ENCODE data around the gene DNAI4.
"Not testable (repeated sequence)": the region's sequence is repeated elsewhere in the genome, so short reads cannot be mapped to it uniquely, and the experiment has no call there.

The DNAI4 gene

DNA sequence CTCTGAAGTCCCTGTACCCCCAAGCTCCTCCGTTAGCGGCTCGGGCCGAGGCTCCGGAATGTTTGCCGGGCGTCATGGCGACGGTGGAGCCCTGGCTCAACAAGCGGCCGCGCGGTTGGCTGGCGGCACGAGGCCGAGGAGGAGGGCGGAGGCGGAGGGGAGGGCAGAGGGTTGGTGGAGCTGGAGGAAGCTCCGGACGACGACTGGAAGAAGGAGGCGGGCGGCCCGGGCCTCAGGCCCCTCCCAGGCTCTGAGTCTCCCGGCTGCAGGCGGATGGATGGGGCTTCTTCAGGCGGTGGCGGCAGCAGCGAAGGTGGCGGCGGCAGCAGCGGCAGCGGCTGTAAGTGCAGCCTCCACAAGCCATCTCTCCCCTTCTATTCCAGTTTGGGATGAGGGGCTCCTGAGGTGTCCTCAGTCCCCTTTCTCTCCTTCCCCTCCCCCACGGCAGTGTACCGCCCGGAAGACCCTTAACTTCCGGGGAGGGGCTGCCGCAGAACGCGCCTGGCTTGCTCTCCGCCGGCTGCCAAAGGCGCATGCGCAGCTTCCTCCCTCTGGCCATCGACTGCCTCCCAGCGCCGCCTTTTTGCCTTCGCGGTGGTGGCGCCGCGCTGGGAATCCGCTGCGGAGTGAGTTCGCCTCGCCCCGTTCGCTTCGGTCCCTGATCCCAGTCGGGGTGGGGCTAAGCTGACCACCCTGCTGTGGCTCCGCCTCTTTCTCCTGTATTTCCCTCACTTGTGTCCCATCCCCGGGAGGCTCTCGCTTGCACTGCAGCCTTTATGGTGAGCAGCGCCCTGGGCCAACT lies at the start of gene DNAI4, which contains the start of gene MIER1:
DNAI4 (minus strand) TSS at position 101 of the 802 bp plus-strand sequence; CDS start at position 76, 25 bp downstream.
MIER1 (plus strand) TSS at position 235 of the 802 bp plus-strand sequence; CDS start at position 274, 39 bp downstream.
- peak; percentile 90 to 94 for DNase-seq (ENCODE audit: low read depth in 2 of 2)

DNA sequence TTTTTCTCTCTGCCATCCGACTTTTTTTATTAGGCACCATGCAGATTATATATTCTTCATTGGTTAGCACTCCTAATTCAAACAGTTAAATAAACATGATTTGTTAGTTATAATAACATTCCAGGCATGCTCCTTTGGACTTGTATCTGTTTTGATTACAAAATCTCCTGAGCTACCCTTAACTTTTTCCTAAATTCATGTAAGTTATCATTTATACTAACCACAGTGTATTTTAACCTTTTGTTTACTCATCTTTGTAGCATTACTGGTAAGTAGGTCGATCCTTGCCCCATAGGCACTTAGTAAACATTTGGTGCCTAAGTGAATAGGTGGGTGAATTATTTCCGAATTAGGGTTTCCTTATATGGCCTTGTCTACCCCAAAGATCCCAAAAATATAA lies 43.9 kb upstream of the DNAI4 start:
- no peak for DNase-seq (ENCODE audit: low read depth in 2 of 2)

DNA sequence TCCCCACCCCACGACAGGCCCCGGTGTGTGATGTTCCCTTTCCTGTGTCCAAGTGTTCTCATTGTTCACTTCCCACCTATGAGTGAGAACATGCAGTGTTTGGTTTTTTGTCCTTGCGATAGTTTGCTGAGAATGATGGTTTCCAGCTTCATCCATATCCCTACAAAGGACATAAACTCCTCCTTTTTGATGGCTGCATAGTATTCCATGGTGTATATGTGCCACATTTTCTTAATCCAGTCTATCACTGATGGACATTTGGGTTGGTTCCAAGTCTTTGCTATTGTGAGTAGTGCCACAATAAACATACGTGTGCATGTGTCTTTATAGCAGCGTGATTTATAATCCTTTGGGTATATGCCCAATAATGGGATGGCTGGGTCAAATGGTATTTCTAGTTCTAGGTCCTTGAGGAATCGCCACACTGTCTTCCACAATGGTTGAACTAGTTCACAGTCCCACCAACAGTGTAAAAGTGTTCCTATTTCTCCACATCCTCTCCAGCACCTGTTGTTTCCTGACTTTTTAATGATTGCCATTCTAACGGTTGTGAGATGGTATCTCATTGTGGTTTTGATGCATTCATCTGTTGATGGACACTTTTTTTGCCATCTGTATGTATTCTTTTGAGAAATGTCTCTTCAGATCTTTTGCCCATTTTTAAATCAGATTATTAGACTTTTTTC lies 41.7 kb upstream of the DNAI4 start:
- DNase-seq (ENCODE audit: low read depth in 2 of 2), result not testable (repeated sequence)

- DNase-seq (ENCODE audit: low read depth in 2 of 2), result no peak
Measured at GRCh38 chr1:66957938-66958337, 33.3 kb upstream of the DNAI4 start.

- no peak for DNase-seq (ENCODE audit: low read depth in 2 of 2)
Measured at GRCh38 chr1:66954208-66954607, 29.6 kb upstream of the DNAI4 start.

- DNase-seq (ENCODE audit: low read depth in 2 of 2), result no peak
Measured at GRCh38 chr1:66951513-66951912, 26.9 kb upstream of the DNAI4 start.

DNA sequence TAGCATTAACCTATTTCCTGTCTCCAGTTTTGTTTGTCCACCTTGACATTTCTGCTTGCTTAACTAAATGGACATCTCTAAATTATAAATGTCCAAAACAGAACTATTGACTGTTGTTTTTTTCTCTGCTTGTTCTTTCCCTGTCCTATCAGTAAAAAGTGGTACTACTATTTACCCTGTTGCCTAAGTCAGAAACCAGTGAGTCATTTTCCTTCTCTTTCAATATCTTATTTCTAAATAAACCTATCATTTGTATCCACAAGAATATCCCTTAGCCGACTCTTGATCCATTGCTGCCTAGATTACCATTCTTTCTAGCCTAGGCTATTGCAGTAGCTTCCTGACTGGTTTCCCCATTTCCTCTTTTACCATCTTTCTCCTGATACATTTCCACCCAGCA lies 22.6 kb upstream of the DNAI4 start:
- DNase-seq (ENCODE audit: low read depth in 2 of 2), result no peak

- DNase-seq (ENCODE audit: low read depth in 2 of 2), result no peak
Measured at GRCh38 chr1:66945316-66945715, 20.7 kb upstream of the DNAI4 start.

- DNase-seq (ENCODE audit: low read depth in 2 of 2), result no peak
Measured at GRCh38 chr1:66944330-66945274, 19.9 kb upstream of the DNAI4 start.

GRCh38 chr1:66943361-66943969 lies 18.8 kb upstream of the DNAI4 start:
- DNase-seq (ENCODE audit: low read depth in 2 of 2), result no peak

GRCh38 chr1:66940981-66941380 lies 16.3 kb upstream of the DNAI4 start:
- no peak for DNase-seq (ENCODE audit: low read depth in 2 of 2)

DNA sequence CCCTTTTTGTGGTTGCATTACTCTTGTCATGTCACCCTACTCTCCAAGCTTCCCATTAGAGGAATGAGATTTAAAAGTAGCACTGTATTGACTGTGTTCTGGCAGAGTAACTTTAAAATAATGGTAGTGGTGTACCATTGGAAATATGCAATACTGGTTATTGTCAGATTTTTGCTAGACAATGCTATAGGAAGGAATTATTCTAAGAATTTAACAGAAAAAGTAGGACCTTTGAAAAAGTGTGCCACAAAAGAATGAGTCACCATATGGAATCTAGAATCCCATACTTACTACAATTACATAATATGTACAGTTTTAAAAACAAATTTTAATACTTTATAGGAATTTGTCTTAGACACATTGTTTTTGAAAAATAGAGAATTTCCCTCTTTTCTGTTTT lies 14.0 kb upstream of the DNAI4 start:
- no peak for DNase-seq (ENCODE audit: low read depth in 2 of 2)

DNA sequence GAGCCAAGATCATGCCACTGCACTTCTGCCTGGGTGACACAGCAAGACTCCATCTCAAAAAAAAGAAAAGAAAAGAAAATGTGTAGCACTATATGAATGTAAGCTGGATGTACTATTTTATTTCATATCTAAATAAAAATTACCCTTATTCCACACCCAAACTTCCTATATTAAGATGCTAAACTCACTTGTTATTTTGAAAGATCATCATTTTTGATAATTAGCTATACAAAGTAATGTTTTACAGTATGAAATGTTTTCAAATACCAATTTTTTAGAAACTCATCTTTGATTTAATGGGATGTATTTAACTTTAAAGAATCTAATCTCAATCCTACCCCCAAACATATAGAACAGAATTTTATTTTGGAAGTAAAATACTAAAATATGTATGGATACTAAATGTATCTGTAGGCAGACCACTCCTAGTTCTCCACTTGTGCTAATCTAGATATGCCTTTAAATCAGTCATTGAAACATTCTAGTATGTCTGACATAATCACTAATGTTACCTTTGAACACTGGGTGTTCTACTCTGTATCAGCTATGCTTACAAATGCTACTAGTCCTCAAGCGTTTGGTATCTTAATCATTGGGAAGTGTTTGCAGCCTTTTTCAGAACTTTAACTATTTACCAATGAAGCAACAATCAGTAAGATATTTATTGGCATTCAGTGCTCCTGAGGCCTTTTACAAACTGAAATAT lies 13.0 kb upstream of the DNAI4 start:
- DNase-seq (ENCODE audit: low read depth in 2 of 2), result no peak

GRCh38 chr1:66933887-66934700 lies 9.4 kb upstream of the DNAI4 start:
- DNase-seq (ENCODE audit: low read depth in 2 of 2), result no peak

DNA sequence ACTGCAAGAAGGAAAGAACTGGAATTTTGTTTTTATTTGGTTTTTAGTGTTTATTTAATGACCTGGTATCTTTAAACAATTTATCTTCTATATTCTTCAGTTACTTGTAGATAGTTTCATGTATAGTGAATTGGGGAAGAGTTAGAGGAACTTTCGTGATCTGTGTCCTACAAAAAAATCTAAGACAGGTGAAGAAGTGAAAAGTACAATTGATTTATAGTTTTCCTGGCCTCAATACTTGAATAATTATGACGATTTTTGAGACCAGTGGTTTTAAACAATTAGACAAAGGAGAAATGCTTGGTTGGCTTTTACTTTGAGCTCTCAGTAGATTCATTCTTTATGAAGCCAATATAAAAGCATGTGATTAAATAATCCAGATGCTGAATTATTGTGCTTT lies 7.6 kb upstream of the DNAI4 start:
- DNase-seq (ENCODE audit: low read depth in 2 of 2), result no peak

- DNase-seq (ENCODE audit: low read depth in 2 of 2), result no peak
Measured at GRCh38 chr1:66931590-66931989, 6.9 kb upstream of the DNAI4 start.

DNA sequence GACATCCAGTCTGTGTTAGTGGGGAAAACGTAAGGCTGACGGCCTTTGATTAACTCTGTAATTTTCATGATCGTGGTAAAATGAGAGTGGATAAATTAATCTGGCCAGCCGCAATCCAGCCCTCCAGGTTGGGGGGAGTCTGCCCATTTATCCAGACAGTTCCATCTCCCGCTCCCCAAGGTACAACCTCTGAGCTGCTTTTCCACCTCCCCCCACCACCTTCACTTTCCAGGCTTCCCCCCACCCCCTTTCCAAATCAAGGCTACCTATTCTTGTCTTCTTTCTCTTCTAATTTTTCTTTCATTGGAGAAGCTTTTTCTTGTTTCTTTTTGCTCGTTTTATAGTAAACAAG lies 6.1 kb upstream of the DNAI4 start:
- no peak for DNase-seq (ENCODE audit: low read depth in 2 of 2)

DNA sequence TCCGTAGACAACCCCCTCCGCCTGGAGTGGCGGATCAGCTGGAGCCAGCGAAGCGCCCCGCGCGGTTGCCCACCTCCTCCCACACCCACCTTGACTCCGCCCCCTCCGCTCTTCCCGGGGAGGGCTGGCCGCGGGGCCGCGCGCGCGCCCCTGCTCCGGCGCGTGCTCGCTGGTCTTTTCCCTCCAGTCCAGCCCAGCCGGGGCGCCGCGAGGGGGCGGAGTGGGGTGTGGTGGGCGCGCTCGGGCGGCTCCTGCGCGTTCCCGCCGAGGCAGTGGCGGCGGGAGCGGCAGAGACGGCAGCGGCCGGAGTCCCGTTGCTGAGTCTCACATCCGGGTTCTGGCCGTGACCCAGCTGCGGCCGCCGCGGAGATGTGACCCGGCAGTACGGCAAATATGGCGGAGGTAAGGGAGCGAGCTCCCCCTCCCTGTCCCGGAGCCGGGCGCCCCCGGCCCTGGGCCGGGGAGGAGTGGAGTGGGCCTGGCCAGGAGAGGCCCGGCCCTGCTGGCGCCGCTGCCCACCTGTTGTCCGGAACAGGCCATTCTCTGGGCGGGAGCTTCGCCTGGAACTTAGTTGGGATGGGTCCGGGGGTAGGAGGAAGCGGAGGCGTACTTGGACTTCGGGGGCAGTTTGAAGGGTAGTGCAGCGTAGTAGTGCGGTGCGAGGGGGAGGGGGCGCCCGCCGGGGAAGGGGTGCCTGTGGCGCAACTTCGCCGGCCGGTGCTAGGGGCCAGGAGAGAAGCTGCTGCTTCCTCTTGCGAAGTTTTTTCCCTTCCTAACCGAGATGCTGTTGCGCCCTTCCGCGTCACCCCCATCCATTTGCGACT lies 5.6 kb upstream of the DNAI4 start:
- DNase-seq (ENCODE audit: low read depth in 2 of 2), result peak; percentile 84 to 89

DNA sequence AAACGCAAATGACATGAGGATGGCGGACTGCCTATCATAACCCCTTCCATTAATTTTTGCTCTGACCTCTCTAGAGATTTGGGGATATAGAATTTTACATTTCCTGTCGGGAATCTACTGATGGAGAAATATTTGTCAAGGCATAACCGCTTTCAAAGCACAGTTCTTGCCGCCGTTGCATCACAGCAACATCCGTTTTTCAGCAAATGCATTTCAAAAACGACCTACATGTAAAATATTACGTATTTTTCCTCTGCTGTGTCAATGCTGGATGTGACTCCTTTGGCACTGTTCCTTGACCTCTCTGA lies 5.0 kb upstream of the DNAI4 start:
- no peak for DNase-seq (ENCODE audit: low read depth in 2 of 2)

Measured in activated CD8-positive, alpha-beta memory T cell treated with anti-CD3 and anti-CD28 coated beads for 4 hours (primary cell).